ENCODE data around the gene RUBCNL.

RUBCNL gene

GRCh38 chr13:46372071-46372470, 15.0 kb downstream of the RUBCNL start:
- no peak overlapping the region for H3K4me3 ChIP-seq (ENCODE audit: severe bottlenecking)
- ATAC-seq (ENCODE audit: low read depth): no peak
- no peaks in the 10 kb centered on the region for H3K36me3 ChIP-seq (ENCODE audit: low read depth)
- no peak for TF ChIP-seq CTCF (IDR thresholded peaks at IDR 0.05; ENCODE audit: poor library complexity, severe bottlenecking)
- no peak for DNase-seq (ENCODE audit: low spot score)
- no peaks in the 10 kb centered on the region for H3K9me3 ChIP-seq (ENCODE audit: severe bottlenecking)
- peaks cover 8% of the 10 kb centered on the region for H3K4me1 ChIP-seq (ENCODE audit: insufficient read depth, poor library complexity, severe bottlenecking)
- no peak overlapping the region for H3K27ac ChIP-seq (ENCODE audit: poor library complexity, severe bottlenecking)
- no peaks in the 10 kb centered on the region for H3K27me3 ChIP-seq (ENCODE audit: insufficient read depth, poor library complexity, severe bottlenecking)

GRCh38 chr13:46369506-46370277, 17.4 kb downstream of the RUBCNL start:
- Histone ChIP-seq H3K36me3 (ENCODE audit: low read depth) (no peaks in the 10 kb centered on the region), H3K4me1 (ENCODE audit: insufficient read depth, poor library complexity, severe bottlenecking) (peaks cover 3% of the 10 kb centered on the region), H3K27me3 (ENCODE audit: insufficient read depth, poor library complexity, severe bottlenecking) (no peaks in the 10 kb centered on the region), H3K4me3 (ENCODE audit: severe bottlenecking) (no peak overlapping the region), H3K27ac (ENCODE audit: poor library complexity, severe bottlenecking) (no peak overlapping the region), H3K9me3 (ENCODE audit: severe bottlenecking) (no peaks in the 10 kb centered on the region)
- no peak for TF ChIP-seq CTCF (IDR thresholded peaks at IDR 0.05; ENCODE audit: poor library complexity, severe bottlenecking)
- ATAC-seq (ENCODE audit: low read depth) (no peak; the same call in 2 of the 3 replicates), DNase-seq (ENCODE audit: low spot score) (no peak)

- no peaks in the 10 kb centered on the region for H3K4me1 ChIP-seq (ENCODE audit: insufficient read depth, poor library complexity, severe bottlenecking)
- no peak for TF ChIP-seq CTCF (IDR thresholded peaks at IDR 0.05; ENCODE audit: poor library complexity, severe bottlenecking)
- H3K9me3 ChIP-seq (ENCODE audit: severe bottlenecking): no peaks in the 10 kb centered on the region
- H3K4me3 ChIP-seq (ENCODE audit: severe bottlenecking): no peak overlapping the region
- no peaks in the 10 kb centered on the region for H3K36me3 ChIP-seq (ENCODE audit: low read depth)
- ATAC-seq (ENCODE audit: low read depth): peak; percentile 44; the same call in 1 of the 3 replicates
- DNase-seq (ENCODE audit: low spot score): no peak
- no peaks in the 10 kb centered on the region for H3K27me3 ChIP-seq (ENCODE audit: insufficient read depth, poor library complexity, severe bottlenecking)
- no peak overlapping the region for H3K27ac ChIP-seq (ENCODE audit: poor library complexity, severe bottlenecking)
These were observed 19.3 kb downstream of the RUBCNL start for GRCh38 chr13:46367617-46368327.

GRCh38 chr13:46361276-46361934, 25.6 kb downstream of the RUBCNL start:
- Histone ChIP-seq H3K27me3 (ENCODE audit: insufficient read depth, poor library complexity, severe bottlenecking) (no peaks in the 10 kb centered on the region), H3K27ac (ENCODE audit: poor library complexity, severe bottlenecking) (no peak overlapping the region), H3K4me3 (ENCODE audit: severe bottlenecking) (no peak overlapping the region), H3K4me1 (ENCODE audit: insufficient read depth, poor library complexity, severe bottlenecking) (peaks cover 14% of the 10 kb centered on the region), H3K36me3 (ENCODE audit: low read depth) (no peaks in the 10 kb centered on the region), H3K9me3 (ENCODE audit: severe bottlenecking) (no peaks in the 10 kb centered on the region)
- ATAC-seq (ENCODE audit: low read depth): 0 out of 3 replicates have a peak, but pooled peaks have one; percentile 35
- DNase-seq (ENCODE audit: low spot score): no peak
- TF ChIP-seq CTCF (IDR thresholded peaks at IDR 0.05; ENCODE audit: poor library complexity, severe bottlenecking): no peak

Data from RWPE2 (cell line).